Measurements from ENCODE around the gene SLC35E3. TPM values are rescaled to one million over a fixed set of nuclear protein-coding genes. Genes with fewer than 3 reads are reported as not detected.

Gene SLC35E3
- total RNA-seq, result 5.3 and 6.9 TPM in 2 replicates

DNA sequence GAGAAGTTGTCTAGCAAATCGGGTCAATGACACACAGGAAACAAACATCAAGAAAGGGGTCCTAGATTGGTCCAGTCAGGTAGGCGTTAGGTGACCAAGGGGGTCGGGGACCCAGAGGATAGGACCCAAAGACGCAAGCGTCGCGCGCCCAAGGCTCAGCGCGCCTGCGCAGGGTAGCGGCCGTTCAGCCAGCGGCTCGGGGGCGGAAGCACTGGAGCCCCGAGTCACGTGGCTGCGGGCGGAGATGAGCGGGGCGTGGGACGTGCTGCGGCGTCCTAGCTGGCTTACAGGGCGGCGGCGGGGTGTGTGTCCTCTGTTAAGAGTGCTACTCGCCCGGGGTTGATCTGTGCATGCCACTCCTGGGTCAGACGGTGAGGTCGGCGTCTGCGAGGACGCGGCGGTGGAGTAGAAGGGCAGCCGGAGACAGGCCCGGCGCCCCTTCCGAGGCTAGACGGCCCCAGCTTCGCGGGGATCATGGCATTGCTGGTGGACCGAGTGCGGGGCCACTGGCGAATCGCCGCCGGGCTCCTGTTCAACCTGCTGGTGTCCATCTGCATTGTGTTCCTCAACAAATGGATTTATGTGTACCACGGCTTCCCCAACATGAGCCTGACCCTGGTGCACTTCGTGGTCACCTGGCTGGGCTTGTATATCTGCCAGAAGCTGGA is at the start of gene SLC35E3:
Gene SLC35E3 (plus strand): TSS at position 273 of the 668 bp plus-strand sequence. CDS start 202 bp downstream, at position 475.

DNA sequence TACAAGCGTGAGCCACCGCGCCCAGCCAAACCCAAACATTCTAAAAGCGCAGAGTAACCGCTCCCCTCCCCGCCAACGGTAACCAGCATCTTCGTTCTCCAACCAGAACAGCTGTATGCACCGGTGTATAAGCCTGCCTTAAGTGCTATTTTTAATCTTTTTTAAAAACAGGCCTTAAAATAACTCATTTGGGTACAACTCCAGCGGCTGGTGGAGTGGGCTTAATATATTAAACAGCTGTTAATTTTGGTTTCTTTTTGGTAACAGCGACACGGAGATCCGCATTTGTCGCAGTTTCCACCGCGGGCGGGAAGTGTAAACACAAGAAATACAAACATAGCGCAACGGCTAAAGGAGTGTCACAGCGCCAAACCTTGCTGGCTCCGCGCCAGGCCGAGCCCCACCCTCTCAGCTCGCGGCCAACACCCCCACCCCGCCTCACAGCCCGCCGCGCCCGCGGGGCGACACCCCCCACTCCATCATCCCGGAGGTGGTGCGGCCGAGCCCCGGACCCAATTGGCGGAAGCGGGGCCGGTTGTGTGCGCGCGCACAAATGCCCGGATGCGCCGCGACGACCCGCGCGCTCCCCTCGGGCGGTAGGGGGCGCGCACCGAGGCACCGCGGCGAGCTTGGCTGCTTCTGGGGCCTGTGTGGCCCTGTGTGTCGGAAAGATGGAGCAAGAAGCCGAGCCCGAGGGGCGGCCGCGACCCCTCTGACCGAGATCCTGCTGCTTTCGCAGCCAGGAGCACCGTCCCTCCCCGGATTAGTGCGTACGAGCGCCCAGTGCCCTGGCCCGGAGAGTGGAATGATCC is 61.8 kb downstream of the SLC35E3 start, which contains the start of gene MDM2:
Gene MDM2 (plus strand): TSS at position 602 of the 812 bp plus-strand sequence. CDS start 301 bp downstream, outside the sequence.

Other genes with a start within 250 kb of the SLC35E3 start
- 232 and 338 TPM in 2 replicates for gene RAP1B, start 135.3 kb upstream of the SLC35E3 start, total RNA-seq
- 23.5 and 71.8 TPM in 2 replicates for gene NUP107, start 59.2 kb upstream of the SLC35E3 start, total RNA-seq
- gene MDM2, start 62.0 kb downstream of the SLC35E3 start, total RNA-seq, result 286 and 302 TPM in 2 replicates
- gene CPM, start 187.0 kb downstream of the SLC35E3 start, total RNA-seq, result 3.0 and 5.9 TPM in 2 replicates

Measured in smooth muscle cell of the umbilical artery (primary cell).